Stimulated activated naive CD4-positive, alpha-beta T cell treated with Interleukin-2 at 50 U/mL for 16 hours (primary cell): ENCODE data around the gene CSNK2A3.
"Not testable (repeated sequence)": the region's sequence is repeated elsewhere in the genome, so short reads cannot be mapped to it uniquely, and the experiment has no call there.

Experiments
- DNase-seq: peaks from one replicate; lab custom pipeline; 2025; lab: John Stamatoyannopoulos, UW

CSNK2A3 gene

DNA sequence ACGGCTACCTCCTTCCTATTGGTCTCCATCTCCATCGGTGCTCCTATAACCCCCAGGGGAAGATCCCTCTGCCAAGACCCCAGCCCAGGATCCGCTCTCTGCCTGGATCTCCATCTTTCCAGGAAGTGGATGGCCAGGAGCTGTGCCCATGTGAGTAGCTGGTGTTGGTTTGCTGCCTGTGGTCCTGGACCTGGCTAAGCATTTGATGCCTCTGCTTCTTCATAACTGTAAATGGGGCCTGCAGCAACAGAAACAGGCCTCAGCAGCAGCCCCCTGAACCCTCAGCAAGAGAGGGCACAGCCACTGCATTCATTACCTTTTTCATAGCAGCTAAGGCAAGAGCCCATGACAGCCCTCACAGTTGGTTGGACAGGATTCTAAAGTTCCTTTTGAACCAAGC is 26.6 kb upstream of the CSNK2A3 start:
- DNase-seq: no peak

- no peak for DNase-seq
These were observed 25.3 kb upstream of the CSNK2A3 start for GRCh38 chr11:11378184-11378940.

- DNase-seq: no peak
These were observed 21.5 kb upstream of the CSNK2A3 start for GRCh38 chr11:11374358-11375148.

GRCh38 chr11:11373934-11374333 is 20.9 kb upstream of the CSNK2A3 start:
- no peak for DNase-seq

DNA sequence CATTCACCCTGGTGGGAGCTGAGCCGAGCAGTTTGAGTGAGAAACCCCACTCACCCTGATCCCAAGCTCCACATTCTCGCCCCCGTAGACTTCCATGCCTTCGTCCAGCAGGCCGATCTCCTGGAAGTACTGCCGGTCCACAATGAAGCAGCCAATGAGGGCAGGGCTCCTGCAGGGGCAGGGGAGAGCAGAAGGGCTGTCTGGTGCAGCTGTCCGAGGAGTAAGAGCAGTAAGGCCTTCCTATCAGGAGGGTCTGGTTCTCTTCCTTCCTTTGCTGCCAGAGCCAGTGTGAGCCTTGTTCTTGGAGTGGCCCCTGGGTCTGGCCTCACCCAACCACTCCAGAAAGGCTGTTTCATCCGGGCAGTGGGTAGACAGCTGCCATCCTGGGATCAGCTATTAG is 19.4 kb upstream of the CSNK2A3 start:
- no peak for DNase-seq

DNA sequence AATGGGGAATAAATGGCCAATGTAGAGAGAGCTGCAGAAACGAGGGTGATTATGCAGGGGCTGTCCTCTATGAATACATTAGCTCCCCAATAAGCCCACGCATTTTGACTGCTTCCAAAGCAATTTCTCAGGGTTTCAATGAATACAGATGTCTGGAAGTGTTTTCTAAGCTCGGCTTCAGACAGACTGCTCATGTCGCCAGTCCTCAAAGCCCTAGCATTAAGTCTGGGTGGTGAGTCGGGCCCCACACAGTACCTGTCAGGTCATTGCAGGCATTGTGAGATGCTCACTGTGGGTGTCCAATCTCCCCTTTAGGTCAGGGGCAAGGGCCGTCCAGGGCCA is 17.9 kb upstream of the CSNK2A3 start:
- no peak for DNase-seq

DNA sequence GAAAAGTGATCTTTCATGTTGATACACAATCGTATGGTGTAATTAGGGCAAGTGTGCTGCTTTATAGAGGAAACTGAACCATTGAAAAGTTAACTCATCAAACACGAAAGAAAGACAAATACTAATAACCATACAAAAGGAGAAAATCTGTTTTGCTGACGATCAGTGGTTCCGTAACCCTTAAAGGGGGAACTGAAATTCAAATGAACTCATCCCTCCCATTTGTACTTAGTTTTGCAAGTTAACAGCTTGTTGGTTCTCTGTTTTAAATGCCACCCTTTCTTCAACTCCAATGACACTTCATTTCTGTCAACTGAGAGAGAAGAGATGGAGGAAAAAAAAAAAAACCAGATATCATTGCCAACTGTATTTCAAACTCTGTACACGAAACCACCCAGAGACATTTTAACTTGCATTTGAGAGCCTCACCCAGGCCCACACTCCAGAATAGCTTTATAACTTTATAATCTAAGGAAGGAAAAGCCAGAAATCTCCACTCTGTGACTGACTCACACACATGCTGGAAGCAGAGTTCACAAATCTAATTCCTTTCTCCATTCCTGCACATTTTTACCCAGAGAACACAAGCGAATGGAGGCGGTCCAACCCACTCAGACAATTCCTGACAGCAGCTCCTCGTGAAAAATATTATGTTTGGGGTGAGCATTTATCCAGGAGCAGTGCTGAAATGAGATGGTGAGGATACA is 17.4 kb upstream of the CSNK2A3 start:
- DNase-seq: no peak

GRCh38 chr11:11366793-11367192 is 13.7 kb upstream of the CSNK2A3 start:
- no peak for DNase-seq

- no peak for DNase-seq
These were observed 10.6 kb upstream of the CSNK2A3 start for GRCh38 chr11:11363674-11364073.

GRCh38 chr11:11359611-11360010 is 6.6 kb upstream of the CSNK2A3 start:
- DNase-seq: no peak

DNA sequence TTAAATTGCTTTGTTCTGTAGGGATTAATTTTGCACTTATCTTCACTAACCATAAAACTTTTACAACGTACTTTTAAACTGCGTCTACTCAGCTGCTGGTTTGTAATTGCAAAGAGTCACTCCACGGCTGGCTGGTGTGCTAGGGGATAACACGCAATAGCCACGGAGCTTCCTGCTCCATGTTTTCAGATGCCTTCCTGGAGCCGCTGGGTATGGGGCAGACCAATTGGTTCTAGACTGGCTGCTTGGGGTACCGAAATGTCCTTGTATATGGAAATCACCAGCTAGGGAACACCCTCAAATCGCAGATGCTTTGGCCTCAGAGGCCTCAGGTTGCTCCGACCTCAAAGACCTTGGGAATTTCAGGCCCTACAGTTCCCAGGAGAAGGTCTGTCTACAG is 3.8 kb upstream of the CSNK2A3 start:
- no peak for DNase-seq

DNA sequence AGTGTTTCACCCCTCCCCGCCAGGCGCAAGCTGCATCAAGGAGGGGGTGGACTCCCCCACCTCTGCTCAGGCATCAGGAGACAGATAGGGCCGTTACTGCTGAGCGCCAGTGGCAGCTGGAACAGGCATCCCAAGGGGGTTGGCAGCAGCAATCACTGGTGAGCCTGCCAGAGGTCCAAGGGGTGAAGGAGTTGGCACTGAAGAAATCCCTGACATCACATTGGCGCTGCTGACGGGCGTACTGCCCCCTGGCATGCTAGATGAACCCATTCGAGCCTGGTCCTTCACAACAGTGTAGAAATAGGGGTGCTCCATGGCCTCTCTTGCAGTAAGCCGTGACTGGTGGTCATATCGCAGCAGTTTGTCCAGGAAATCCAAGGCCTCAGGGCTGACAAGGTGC is 1.2 kb downstream of the CSNK2A3 start:
- DNase-seq: not testable (repeated sequence)

- DNase-seq: no peak
These were observed 1.9 kb downstream of the CSNK2A3 start for GRCh38 chr11:11351042-11351586.

- DNase-seq: no peak
These were observed 3.1 kb downstream of the CSNK2A3 start for GRCh38 chr11:11349870-11350337.

GRCh38 chr11:11349106-11349825 is 3.8 kb downstream of the CSNK2A3 start:
- DNase-seq: no peak

DNA sequence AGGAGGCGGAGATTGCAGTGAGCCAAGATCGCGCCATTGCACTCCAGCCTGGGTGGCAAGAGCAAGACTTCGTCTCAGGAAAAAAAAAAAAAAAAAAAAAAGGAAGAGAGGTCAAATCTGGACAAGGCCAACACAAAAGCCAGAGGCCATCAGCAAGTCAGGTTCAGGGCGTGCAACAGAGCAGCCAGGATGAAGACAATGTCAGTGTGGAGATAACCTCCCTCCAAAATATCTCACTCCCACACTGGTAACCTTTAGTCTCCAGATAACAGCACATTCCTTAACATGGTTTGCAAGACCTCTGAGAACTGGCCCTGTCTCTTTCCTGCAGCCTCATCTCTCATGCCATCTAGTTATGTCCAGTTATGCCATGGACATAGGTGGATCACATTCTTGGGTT is 4.7 kb downstream of the CSNK2A3 start:
- DNase-seq: no peak

- DNase-seq: no peak
These were observed 5.5 kb downstream of the CSNK2A3 start for GRCh38 chr11:11347592-11347991.

DNA sequence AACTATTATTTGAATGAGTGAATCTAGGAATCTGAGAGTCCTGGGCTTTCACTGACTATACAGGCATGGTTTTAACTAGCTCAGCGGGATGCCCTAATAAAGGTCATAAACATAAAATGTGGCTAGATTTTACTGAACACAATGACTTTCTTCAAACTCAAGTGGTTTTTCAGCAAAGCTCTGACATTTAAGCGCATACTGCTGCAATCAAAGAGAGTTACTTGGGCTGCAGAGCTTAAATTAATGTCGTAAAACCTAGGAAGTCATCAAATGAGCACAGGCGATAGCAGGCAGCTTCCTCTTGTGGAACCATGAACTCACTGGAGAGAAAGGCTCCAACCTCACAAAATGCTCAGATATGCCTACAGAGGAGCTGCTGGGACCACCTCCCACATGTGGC is 6.7 kb downstream of the CSNK2A3 start:
- no peak for DNase-seq

DNA sequence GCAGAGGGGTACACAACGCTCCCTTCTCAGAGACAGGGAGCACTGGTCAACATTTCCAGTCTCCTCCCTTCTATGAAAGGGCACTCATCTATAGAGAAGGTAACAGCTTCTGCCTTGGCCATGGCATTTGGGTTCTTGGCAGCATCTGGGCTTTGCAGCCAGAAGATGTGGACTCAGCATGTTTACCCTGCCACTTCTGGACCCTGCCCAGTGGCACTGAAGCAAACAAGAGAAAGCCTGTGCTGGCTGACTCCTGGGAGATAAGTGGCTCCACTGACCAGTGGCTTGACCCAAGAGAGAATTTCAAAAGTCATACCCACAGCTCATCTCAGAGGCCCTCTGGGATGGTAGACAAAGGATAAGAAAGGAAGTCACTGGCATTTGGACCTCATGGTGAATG is 8.0 kb downstream of the CSNK2A3 start:
- DNase-seq: no peak

- DNase-seq: no peak
These were observed 9.0 kb downstream of the CSNK2A3 start for GRCh38 chr11:11344045-11344444.

- no peak for DNase-seq
These were observed 14.7 kb downstream of the CSNK2A3 start for GRCh38 chr11:11338304-11338703.

DNA sequence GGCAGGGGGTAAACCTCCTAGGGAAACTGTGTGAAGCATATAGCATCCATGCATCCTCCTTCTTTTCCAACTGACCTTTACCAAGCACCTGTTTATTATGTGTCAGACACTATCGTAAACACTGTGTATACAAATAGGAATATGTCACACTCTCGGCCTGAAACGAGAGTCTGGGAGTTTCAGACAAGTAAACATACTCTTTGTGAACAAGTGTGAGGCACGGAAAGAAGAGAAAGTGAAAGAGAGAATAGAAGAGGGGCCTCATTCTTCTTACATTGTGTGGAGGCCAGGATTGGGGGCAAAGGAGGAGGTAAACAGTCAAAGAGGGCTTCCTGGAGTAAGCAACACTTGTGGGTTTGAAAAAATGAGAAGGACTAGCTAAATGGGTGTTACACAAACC is 16.4 kb downstream of the CSNK2A3 start:
- no peak for DNase-seq
